Measurements from ENCODE around the gene ADARB1.

DNA sequence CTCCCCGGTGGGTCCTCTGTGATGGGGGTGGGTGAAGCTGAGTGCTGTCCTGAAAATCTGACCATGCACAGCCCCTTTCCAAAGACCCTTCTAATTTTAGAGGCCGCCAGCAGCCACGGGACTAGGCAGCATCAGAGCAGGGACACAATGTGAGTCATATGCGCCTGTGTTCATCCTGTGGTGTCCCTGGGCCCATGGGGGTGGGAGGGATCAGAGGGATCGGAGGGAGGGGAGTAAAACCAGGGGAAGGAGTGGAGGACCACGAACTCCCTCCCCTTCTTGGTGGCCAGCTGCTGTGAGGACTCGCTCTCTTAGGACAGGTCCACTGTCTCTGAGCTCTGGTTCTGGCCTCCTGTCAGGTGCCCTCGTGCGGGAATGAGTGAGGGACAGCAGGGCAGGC lies 61.5 kb downstream of the ADARB1 start:
- TF ChIP-seq CTCF (optimal IDR thresholded peaks at IDR 0.05 in 1 of 3, IDR thresholded peaks at IDR 0.05 in 1 of 3, conservative IDR thresholded peaks at IDR 0.05 in 1 of 3; ENCODE audit: extremely low read depth in 1 of 3, insufficient read depth in 2 of 3, low read length in 3 of 3) (no peak), EZH2 (IDR thresholded peaks at IDR 0.05; ENCODE audit: low read length) (no peak)
